Stimulated activated effector memory CD8-positive, alpha-beta T cell treated with anti-CD3 and anti-CD28 coated beads, Interleukin-12 subunit alpha, Interleukin-12 subunit beta, amount 100 ng/mL, for 72 hours (primary cell): ENCODE results near the gene RNF32.
"Not testable (repeated sequence)": the region's sequence is repeated elsewhere in the genome, so short reads cannot be mapped to it uniquely, and the experiment has no call there.

Source experiments
- ATAC-seq: fragments of 150-1000 bp; cut with Tn5 transposase; 2 replicates; pipeline ENCODE4 v1.10.0; 2021
- DNase-seq, 2 donors: peaks; one replicate each; pipeline ENCODE4 v3.0.0; 2021 to 2022; ENCODE audit warnings: low spot score in 2 of 2
- H3K27ac Mint-ChIP-seq: one replicate; pipeline ENCODE4 v1.8.0; 2022; ENCODE audit warnings: mild to moderate bottlenecking, mixed read lengths
- H3K36me3 Mint-ChIP-seq: one replicate; pipeline ENCODE4 v1.8.0; 2022; ENCODE audit warnings: mild to moderate bottlenecking, mixed read lengths
- H3K4me1 Mint-ChIP-seq: one replicate; pipeline ENCODE4 v1.8.0; 2022; ENCODE audit warnings: mixed read lengths
- H3K4me3 Mint-ChIP-seq: one replicate; pipeline ENCODE4 v1.8.0; 2022; ENCODE audit warnings: mild to moderate bottlenecking, mixed read lengths
- H3K9me3 Mint-ChIP-seq: one replicate; pipeline ENCODE4 v1.8.0; 2022; ENCODE audit warnings: mixed read lengths

Gene RNF32

GRCh38 chr7:156673454-156673853 is 32.9 kb downstream of the RNF32 start:
- H3K9me3 Mint-ChIP-seq: no peaks in the 10 kb centered on the region
- H3K36me3 Mint-ChIP-seq: peaks cover 19% of the 10 kb centered on the region
- ATAC-seq (no peak), DNase-seq (no peak)
- no peaks in the 10 kb centered on the region for H3K4me1 Mint-ChIP-seq
- no peak overlapping the region for H3K27ac Mint-ChIP-seq
- H3K4me3 Mint-ChIP-seq: no peak overlapping the region

- Mint-ChIP-seq H3K4me3 (no peak overlapping the region), H3K36me3 (peaks cover 22% of the 10 kb centered on the region), H3K9me3 (no peaks in the 10 kb centered on the region), H3K27ac (no peak overlapping the region), H3K4me1 (no peaks in the 10 kb centered on the region)
- DNase-seq (no peak), ATAC-seq (no peak)
Observed at GRCh38 chr7:156673902-156674301, 33.3 kb downstream of the RNF32 start.

GRCh38 chr7:156675721-156676120 is 35.1 kb downstream of the RNF32 start:
- Mint-ChIP-seq H3K27ac (no peak overlapping the region), H3K4me3 (no peak overlapping the region), H3K36me3 (peaks cover 39% of the 10 kb centered on the region), H3K9me3 (no peaks in the 10 kb centered on the region), H3K4me1 (no peaks in the 10 kb centered on the region)
- DNase-seq (no peak), ATAC-seq (no peak)

- no peaks in the 10 kb centered on the region for H3K9me3 Mint-ChIP-seq
- DNase-seq: no peak
- H3K4me3 Mint-ChIP-seq: no peak overlapping the region
- no peaks in the 10 kb centered on the region for H3K4me1 Mint-ChIP-seq
- peaks cover 39% of the 10 kb centered on the region for H3K36me3 Mint-ChIP-seq
- no peak for ATAC-seq
- no peak overlapping the region for H3K27ac Mint-ChIP-seq
Observed at GRCh38 chr7:156676263-156676662, 35.7 kb downstream of the RNF32 start.

GRCh38 chr7:156677374-156678054 is 36.9 kb downstream of the RNF32 start:
- peaks cover 47% of the 10 kb centered on the region for H3K36me3 Mint-ChIP-seq
- H3K4me3 Mint-ChIP-seq: no peak overlapping the region
- no peaks in the 10 kb centered on the region for H3K9me3 Mint-ChIP-seq
- peak overlapping the region; percentile 45 for H3K27ac Mint-ChIP-seq
- no peak for DNase-seq
- no peaks in the 10 kb centered on the region for H3K4me1 Mint-ChIP-seq
- no peak for ATAC-seq

- H3K27ac Mint-ChIP-seq: peak overlapping the region; percentile 76
- DNase-seq (no peak), ATAC-seq (no peak)
- H3K4me1 Mint-ChIP-seq: no peaks in the 10 kb centered on the region
- H3K4me3 Mint-ChIP-seq: no peak overlapping the region
- H3K36me3 Mint-ChIP-seq: peaks cover 50% of the 10 kb centered on the region
- H3K9me3 Mint-ChIP-seq: no peaks in the 10 kb centered on the region
Observed at GRCh38 chr7:156680281-156680680, 39.7 kb downstream of the RNF32 start.

- Mint-ChIP-seq H3K27ac (no peak overlapping the region), H3K9me3 (no peaks in the 10 kb centered on the region), H3K36me3 (peaks cover 39% of the 10 kb centered on the region), H3K4me1 (no peaks in the 10 kb centered on the region), H3K4me3 (no peak overlapping the region)
- DNase-seq (no peak), ATAC-seq (no peak)
Observed at GRCh38 chr7:156682928-156683327, 42.4 kb downstream of the RNF32 start.

GRCh38 chr7:156684251-156684650 is 43.7 kb downstream of the RNF32 start:
- DNase-seq: no peak
- peak; percentile 19 for ATAC-seq
- no peak overlapping the region for H3K27ac Mint-ChIP-seq
- H3K4me3 Mint-ChIP-seq: no peak overlapping the region
- no peaks in the 10 kb centered on the region for H3K4me1 Mint-ChIP-seq
- peaks cover 31% of the 10 kb centered on the region for H3K36me3 Mint-ChIP-seq
- no peaks in the 10 kb centered on the region for H3K9me3 Mint-ChIP-seq

- DNase-seq (no peak), ATAC-seq (no peak)
- peaks cover 27% of the 10 kb centered on the region for H3K36me3 Mint-ChIP-seq
- no peaks in the 10 kb centered on the region for H3K9me3 Mint-ChIP-seq
- no peak overlapping the region for H3K27ac Mint-ChIP-seq
- no peak overlapping the region for H3K4me3 Mint-ChIP-seq
- H3K4me1 Mint-ChIP-seq: no peaks in the 10 kb centered on the region
Observed at GRCh38 chr7:156684661-156685060, 44.1 kb downstream of the RNF32 start.

- DNase-seq: no peak
- ATAC-seq: no peak
- no peak overlapping the region for H3K4me3 Mint-ChIP-seq
- H3K27ac Mint-ChIP-seq: no peak overlapping the region
- H3K9me3 Mint-ChIP-seq: peaks cover 14% of the 10 kb centered on the region
- H3K4me1 Mint-ChIP-seq: peaks cover 7% of the 10 kb centered on the region
- no peaks in the 10 kb centered on the region for H3K36me3 Mint-ChIP-seq
Observed at GRCh38 chr7:156691764-156692163, 51.2 kb downstream of the RNF32 start.

- peaks cover 7% of the 10 kb centered on the region for H3K4me1 Mint-ChIP-seq
- no peak overlapping the region for H3K4me3 Mint-ChIP-seq
- no peaks in the 10 kb centered on the region for H3K36me3 Mint-ChIP-seq
- no peak overlapping the region for H3K27ac Mint-ChIP-seq
- DNase-seq (no peak), ATAC-seq (no peak)
- H3K9me3 Mint-ChIP-seq: peaks cover 20% of the 10 kb centered on the region
Observed at GRCh38 chr7:156692849-156693248, 52.3 kb downstream of the RNF32 start.

GRCh38 chr7:156693627-156694026 is 53.1 kb downstream of the RNF32 start:
- H3K4me1 Mint-ChIP-seq: peaks cover 7% of the 10 kb centered on the region
- H3K27ac Mint-ChIP-seq: no peak overlapping the region
- no peak for ATAC-seq
- H3K4me3 Mint-ChIP-seq: no peak overlapping the region
- H3K9me3 Mint-ChIP-seq: peaks cover 20% of the 10 kb centered on the region
- no peaks in the 10 kb centered on the region for H3K36me3 Mint-ChIP-seq
- DNase-seq: no peak

- DNase-seq, H3K4me1 Mint-ChIP-seq: not testable (repeated sequence)
- peaks cover 24% of the 10 kb centered on the region for H3K9me3 Mint-ChIP-seq
Observed at GRCh38 chr7:156697283-156697682, 56.7 kb downstream of the RNF32 start.

GRCh38 chr7:156698512-156698911 is 57.9 kb downstream of the RNF32 start:
- H3K4me1 Mint-ChIP-seq, H3K27ac Mint-ChIP-seq, H3K36me3 Mint-ChIP-seq, DNase-seq, H3K4me3 Mint-ChIP-seq, ATAC-seq: not testable (repeated sequence)
- H3K9me3 Mint-ChIP-seq: peaks cover 16% of the 10 kb centered on the region

More at GRCh38 chr7:156697283-156697682, 56.7 kb downstream of the RNF32 start:
- H3K4me3 Mint-ChIP-seq, H3K36me3 Mint-ChIP-seq, H3K27ac Mint-ChIP-seq, ATAC-seq: not testable (repeated sequence)

- not testable (repeated sequence) for ATAC-seq, H3K27ac Mint-ChIP-seq, H3K36me3 Mint-ChIP-seq, H3K4me3 Mint-ChIP-seq, DNase-seq
- H3K4me1 Mint-ChIP-seq: peaks cover 18% of the 10 kb centered on the region
- H3K9me3 Mint-ChIP-seq: peaks cover 13% of the 10 kb centered on the region
Observed at GRCh38 chr7:156701787-156702186, 61.2 kb downstream of the RNF32 start.

- Mint-ChIP-seq H3K4me1 (peaks cover 18% of the 10 kb centered on the region), H3K36me3 (peaks cover 9% of the 10 kb centered on the region), H3K27ac (no peak overlapping the region), H3K9me3 (peaks cover 12% of the 10 kb centered on the region), H3K4me3 (no peak overlapping the region)
- DNase-seq: no peak
- no peak for ATAC-seq
Observed at GRCh38 chr7:156702399-156702798, 61.8 kb downstream of the RNF32 start.
